Amniotic stem cell (primary cell): ENCODE data around the gene GALP.
"Not testable (repeated sequence)": the region's sequence is repeated elsewhere in the genome, so short reads cannot be mapped to it uniquely, and the experiment has no call there.

Experiments
- DNase-seq: peaks from one replicate; lab custom pipeline; 2025; lab: John Stamatoyannopoulos, UW

The GALP gene

DNA sequence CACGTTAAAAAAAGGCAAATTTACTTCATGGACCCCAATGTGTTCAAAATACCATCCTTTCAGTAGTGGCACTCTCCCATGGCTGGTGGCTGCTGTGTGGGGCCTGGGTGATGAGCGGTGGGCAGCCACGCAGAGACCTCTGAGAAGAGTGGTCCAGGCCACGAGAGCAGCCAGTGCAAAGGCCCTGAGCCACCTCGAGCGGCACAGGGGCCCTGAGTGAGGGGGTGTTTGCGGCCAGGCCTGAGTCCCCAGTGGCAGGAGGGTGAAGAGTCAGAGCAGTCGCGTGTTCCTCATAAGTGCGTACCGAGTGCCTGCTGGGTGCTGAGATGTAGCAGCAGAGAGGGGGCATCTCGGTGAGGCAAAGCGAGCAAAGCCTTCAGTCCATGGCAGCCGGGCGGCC lies 27.7 kb upstream of the GALP start:
- DNase-seq, result no peak

DNA sequence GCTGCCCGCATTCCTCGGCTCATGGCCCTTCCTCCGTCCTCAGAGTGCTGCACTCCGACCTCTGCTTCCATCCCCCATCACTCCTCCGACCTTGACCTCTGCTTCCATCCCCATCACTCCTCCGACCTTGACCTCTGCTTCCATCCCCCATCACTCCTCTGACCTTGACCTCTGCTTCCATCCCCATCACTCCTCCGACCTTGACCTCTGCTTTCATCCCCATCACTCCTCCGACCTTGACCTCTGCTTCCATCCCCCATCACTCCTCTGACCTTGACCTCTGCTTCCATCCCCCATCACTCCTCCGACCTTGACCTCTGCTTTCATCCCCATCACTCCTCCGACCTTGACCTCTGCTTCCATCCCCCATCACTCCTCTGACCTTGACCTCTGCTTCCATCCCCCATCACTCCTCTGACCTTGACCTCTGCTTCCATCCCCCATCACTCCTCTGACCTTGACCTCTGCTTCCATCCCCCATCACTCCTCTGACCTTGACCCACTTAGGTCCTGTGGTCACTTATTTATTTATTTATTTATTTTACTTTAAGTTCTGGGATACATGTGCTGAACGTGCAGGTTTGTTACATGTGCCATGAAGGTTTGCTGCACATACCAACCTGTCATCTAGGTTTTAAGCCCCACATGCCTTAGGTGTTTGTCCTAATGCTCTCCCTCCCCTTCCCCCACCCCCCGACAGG lies 26.7 kb upstream of the GALP start:
- DNase-seq, result not testable (repeated sequence)

DNA sequence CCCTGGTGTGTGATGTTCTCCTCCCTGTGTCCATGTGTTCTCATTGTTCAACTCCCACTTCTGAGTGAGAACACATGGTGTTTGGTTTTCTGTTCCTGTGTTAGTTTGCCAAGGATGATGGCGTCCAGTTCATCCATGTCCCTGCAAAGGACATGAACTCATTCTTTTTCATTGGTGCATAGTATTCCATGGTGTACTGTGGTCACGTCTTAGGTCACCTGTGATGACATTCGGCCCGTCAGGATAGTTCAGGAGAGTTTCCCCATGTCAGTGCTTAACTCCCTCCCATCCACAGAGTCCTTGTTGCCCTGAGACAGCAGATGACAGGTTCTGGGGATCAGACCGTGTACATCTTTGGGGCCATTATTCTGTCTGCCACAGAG lies 26.2 kb upstream of the GALP start:
- no peak for DNase-seq

DNA sequence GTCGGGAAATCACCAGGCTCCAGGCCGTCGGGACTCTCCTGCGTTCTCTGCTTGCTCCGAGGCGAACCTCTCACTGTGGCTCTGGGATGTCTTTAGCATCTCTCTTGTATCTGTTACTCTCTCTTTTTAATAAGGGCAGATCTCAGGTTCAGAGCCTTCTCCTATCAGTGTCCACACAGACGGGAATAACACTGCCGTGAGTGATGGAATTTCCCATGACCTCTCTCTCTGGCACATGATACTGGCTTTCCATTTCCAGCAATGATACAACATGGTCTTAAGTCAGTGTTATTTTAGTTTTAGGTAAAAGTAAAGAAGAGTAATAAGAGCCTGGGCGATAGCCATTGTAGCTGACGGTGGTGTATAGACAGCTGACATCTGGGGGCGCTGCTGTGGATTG lies 25.4 kb upstream of the GALP start:
- no peak for DNase-seq

DNA sequence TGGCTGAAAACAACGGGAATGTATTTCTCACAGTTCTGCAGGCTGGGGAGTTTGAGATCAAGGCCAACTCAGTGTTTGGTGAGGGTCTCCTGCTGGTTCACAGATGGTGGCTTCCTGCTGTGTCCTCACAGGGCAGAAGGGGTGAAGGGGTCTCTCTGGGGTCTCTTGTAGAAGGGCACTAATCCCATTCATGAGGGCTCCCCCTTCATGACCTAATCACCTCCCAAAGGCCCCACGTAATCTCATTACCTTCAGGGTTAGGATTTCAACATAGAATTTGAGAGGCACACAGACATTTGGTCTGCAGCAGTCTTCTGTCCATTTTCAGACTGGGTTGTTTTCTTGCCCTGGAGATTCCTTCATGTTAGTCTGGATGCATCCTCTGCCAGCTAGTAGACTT lies 23.2 kb upstream of the GALP start:
- DNase-seq, result no peak

DNA sequence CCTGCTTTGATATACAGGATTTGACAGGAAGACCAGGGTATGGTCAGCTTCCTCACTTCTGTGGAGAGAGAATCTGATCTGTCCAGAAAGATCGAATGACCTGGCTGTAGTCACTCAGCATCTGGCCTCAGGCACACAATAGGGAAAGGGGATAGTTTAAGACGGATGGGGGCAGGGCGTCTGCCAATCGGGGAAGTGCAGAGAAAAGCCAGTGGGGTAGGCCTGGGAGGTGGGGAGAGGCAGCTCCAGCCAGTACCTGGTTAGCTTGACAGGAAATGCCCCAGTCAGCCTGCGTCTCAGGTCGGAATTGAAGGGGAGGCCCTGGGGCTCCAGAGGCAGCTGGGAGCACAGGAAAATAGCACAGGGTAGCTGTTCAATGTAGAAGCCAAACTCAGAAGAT lies 22.3 kb upstream of the GALP start:
- DNase-seq, result no peak

DNA sequence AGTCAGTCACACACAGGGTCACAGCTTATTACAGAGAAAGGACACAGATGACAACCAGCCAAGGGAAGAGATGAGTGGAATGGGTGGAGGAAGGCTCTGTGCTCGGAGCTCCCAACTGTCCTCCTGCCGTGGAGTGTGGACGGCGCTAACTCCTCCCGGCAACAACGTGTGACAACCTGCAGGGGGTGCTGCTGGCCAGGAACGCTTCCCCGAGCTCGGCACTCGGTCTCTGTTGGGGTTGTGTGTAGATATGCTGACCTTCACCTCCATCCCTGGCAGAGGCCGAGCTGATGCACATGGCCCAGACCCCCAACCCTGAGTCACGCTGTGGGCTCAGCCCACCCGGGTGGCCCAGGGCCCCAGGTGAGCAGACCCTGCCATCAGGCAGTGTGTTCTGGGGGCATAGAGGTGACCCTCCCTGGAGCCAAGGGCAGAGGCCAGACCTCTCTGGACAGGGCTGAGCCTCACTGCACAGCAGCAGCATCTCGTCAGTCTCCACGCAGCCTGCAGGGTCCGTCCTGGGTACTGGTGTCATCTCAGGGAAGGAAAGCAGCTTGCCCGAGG lies 20.6 kb upstream of the GALP start:
- DNase-seq, result no peak

DNA sequence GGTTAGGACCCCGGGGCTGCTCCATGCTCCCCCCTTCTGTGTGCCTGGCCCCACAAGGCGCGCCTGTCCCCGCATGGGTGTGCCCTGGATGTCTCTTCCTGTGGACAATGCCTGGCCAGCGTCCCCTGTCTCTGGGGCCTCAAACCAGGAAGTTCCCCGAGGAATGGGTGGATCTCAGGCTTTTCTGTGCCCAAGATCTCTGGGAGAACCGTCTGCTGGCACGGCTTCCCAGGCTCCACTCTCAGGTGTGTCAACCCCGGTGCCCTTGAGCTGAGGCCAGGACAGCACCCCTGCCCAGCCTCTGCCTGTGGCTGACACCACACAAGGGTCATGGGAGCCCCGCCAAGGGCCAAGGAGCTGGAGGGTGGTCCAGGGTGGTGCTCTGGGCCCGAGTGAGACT lies 19.0 kb upstream of the GALP start:
- no peak for DNase-seq

DNA sequence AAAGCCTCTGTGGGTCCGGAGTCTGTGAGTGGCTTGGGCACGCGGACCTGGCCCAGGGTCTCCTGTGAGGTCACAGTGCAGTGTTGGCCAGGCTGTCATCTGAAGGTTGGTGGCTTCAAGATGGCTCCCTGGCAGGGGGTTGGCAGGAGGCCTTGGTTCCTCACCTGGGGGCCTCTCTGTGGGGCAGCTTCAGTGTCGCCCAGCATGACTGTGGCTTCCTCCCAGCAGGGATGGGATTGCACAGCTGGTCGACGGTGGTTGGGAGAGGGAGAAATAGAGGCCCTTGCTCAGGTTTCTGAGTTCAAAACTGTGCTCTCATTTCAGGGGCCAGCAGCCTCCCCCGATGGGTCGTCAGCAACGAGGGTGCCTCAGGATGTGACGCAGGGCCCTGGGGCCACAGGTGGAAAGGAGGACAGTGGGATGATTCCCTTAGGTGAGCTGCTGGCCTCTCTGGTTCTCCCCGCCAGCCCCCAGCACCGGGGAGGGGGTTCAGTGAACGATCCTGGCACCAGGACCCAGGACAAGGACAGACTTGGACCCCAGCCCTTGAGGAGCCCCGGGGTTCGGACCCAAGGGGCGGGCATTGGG lies 17.5 kb upstream of the GALP start:
- no peak for DNase-seq

DNA sequence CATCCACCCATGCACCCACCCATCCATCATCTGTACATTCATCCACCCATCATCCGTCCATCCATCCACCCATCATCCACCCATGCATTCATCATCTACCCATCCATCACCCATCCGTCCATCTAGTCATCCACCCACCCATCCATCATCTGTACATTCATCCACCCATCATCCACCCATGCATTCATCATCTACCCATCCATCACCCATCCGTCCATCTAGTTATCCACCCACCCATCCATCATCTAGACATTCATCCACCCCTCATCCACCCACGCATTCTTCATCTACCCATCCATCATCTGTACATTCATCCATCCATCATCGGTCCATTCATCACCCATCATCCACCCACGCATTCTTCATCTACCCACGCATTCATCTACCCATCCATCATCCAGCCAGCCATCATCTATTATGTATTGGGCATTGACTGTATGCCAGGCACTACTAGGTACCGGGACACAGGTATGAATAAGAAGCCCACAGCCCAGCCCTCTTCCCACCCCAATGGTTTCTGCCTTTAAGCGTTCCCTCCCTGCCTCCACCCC lies 16.7 kb upstream of the GALP start:
- DNase-seq, result no peak

DNA sequence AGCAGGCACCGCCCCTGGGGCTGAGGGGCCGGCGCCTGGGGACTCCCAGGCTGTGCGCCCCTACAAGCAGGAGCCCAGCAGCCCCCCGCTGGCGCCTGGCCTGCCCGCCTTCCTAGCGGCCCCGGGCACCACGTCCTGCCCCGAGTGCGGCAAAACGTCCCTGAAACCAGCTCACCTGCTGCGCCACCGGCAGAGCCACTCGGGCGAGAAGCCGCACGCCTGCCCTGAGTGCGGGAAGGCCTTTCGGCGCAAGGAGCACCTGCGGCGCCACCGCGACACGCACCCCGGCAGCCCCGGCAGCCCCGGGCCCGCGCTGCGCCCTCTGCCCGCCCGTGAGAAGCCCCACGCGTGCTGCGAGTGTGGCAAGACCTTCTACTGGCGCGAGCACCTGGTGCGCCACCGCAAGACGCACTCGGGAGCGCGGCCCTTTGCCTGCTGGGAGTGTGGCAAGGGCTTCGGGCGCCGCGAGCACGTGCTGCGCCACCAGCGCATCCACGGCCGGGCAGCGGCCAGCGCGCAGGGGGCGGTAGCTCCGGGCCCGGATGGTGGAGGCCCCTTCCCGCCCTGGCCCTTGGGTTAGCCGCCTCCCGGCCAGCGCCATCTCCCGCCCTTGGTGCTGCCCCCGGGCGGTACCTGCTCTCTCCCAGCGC lies 16.1 kb upstream of the GALP start:
- no peak for DNase-seq

DNA sequence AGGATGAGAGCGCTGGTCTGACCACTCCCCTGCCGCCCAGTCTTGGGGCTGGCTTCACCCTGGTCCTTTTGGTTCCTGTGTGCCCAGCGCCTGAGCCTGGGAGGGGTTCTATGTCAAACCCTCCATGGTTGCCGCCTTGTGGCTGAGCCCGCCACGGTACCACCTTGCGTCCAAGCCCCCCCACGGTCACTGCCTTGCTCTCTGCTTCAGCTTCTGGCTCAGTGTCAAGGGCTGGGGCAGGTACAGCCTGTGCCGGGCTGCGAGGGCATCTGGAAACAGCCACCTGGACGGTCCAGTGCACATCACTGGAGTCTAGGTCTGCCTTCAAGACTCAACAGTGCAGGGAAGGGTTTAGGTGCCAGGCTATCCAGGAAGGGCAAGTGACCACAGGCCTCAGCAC lies 14.3 kb upstream of the GALP start:
- no peak for DNase-seq

DNA sequence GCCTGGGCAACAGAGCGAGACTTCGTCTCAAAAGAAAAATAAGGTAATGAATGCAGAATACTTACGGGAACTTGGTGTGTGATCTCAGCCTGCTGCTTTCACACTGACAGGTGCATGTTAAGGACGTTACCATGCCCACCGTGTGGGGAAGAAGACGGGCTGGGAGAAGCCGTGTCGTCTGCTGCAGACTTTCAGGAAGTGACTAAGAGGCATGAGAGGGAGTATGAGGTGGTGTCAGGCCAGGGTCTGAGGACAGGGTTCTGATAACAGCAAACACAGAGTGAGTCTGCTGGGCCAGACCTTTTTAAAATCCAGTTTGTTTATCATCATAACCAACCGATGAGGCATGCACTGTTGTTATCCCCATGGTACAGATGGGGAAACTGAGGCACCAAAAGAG lies 13.6 kb upstream of the GALP start:
- no peak for DNase-seq

DNA sequence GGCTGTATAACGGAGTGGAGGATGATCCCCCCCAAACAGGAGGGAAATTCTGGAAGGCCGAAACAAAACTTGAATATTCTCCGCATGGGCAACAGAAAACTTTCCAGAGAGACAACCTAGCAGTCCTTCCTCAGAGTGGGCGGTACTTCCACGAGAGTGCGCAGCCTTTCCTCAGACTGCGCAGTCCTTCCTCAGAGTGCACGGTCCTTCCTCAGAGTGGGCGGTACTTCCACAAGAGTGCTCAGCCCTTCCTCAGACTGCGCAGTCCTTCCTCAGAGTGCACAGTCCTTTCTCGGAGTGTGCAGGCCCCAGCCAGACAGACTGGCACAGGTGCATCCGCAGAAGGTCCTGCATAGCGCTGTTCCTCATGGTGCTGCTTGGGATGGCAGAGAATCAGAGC lies 12.7 kb upstream of the GALP start:
- DNase-seq, result no peak

DNA sequence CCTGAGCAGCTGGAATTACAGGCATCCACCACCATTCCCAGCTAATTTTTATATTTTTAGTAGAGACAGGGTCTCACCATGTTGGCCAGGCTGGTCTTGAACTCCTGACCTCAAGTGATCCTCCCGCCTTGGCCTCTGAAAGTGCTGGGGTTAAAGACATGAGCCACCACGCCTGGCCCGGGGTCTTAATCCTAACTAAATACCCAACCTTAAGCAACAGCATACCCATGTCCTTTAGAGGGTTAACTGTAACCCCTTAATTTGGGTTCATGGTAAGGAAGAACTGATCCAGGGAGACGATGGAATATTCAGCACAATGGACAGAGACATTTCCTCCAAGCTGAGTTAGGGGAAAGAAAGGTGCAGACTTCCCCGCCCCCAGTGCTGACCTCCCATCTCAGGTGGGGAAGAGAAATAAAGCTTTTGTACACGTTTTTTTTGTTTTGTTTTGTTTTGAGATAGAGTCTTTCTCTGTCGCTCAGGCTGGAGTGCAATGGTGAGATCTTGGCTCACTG lies 8.7 kb upstream of the GALP start:
- no peak for DNase-seq

DNA sequence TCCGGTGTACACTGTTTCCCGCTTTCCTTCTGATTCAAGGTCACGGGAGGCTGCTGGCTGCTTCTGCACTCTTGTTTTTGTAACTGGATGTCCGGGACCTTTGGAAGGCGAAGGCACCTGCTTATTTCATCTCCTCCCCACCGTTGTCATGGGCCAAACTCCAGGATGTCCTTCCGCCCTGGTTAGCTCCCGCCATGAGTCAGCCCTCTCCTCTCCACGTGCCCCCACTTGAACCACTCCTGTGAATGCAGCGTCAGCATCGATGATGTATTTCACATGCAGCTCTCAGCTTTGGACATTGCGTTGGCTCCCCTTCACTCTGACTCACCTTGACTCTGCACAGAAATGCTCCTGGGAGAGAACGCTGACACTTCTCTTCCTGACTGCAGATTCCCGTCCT lies 5.5 kb upstream of the GALP start:
- no peak for DNase-seq

DNA sequence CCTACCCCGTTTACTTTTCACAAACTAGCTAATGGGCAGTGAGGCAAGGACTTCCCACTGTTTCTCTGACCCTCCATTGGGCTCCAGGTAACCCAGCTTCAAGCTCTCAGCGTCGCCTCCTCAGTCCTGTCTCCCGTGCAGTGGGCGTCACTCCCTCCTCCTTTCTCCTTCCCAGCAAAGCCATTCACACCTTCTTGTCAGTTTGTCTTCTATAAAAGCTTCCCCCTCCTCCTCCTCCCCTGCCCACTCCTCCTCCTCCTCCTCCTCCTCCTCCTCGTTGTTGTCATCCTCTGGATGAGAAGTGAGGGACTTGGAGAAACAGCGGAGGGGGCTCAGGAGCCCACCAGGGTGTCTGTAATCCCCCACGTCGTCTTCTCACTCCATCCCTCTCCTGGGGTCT lies 1.7 kb upstream of the GALP start:
- no peak for DNase-seq

DNA sequence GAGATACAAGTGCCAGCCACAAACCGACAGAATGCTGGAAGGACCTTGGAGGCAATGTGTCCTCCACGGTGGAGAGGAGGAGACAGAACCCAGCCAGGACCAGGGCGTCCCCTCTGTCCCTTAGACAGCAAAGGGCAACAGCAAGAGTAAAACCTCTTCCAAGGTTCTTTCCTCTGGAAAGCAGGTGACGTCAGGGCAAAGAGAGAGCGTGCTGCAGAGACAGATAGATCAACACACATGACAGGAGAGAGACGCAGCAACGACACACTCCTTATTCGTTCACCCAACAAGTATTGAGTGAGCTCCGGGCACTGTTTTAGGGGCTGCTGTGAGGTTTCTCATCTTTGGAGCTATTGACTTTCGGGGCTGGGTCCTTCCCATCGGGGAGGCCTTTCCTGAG lies 1.3 kb upstream of the GALP start:
- no peak for DNase-seq

DNA sequence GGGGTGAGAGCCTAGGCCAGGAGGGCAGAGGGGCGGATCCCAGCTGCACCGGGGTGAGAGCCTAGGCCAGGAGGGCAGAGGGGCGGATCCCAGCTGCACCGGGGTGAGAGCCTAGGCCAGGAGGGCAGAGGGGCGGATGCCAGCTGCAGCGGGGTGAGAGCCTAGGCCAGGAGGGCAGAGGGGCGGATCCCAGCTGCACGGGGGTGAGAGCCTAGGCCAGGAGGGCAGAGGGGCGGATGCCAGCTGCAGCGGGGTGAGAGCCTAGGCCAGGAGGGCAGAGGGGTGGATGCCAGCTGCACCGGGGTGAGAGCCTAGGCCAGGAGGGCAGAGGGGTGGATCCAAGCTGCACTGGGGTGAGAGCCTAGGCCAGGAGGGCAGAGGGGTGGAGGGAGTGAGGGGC lies 502 bp downstream of the GALP start:
- not testable (repeated sequence) for DNase-seq

DNA sequence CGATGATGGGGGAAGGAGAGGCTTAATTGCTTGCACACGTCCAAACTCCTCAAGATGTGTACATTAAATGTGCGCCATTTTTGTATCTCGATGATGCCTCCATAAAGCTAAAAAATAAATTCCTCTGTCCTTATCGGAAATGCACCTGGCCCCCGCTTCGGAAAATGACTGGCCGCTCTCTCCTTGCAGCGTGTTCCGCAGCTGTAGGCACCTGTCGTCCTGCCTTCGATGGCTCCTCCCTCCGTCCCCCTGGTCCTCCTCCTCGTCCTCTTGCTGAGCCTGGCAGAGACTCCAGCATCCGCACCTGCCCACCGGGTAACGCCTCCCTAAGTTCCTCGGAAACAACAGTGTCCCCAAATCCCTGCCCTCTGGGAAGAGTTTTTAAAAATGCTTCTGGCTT lies 1.1 kb downstream of the GALP start:
- DNase-seq, result no peak

DNA sequence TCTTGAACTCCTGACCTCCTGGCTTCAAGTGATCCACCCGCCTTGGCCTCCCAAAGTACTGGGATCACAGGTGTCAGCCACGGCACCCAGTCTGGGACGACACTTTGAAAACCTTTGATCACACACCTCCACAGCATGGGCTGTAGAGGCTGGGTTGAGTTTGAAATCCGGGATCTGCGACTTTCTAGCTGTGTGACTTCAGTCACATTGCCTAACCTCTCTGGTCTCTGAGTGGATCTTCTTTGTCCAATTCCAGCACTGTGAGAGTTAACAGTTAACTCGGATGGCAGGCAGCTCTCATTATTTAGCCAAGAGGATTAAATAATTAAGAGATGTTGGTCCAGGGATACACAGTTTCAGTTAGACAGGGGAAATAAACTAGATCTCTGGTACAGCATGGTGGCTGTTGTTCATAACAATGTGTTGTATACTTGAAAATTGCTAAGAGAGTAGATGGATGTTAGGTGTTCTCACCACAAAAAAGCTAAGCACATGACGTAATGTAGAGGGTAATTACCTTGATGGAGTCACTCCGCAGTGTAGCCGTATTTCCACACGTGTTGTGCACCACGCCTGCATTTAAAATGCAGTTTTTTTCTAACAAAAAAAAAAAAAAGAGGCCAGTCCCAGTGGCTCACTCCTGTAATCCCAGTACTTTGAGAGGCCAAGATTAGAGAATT lies 1.9 kb downstream of the GALP start:
- no peak for DNase-seq

DNA sequence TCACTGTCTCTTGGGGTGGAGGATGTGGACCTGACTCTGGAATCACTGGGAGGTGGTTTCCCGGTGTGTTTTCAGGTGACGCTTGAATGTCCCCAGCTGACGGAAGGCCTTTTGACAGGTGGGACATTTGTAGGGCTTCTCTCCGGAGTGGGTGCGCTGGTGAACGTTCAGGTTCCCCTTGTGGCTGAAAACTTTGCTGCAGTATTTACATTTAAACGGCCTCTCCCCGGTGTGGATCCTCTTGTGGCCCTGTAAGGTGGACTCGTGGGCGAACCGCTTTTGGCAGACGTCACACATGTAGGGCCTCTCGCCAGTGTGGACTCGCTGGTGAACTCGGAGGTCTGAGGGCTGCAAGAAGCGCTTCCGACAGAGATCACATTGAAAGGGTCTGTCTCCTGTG lies 14.0 kb downstream of the GALP start:
- no peak for DNase-seq
